ENCODE data around the gene MGAT2.

- TF ChIP-seq PATZ1 (CRISPR knock-in tag; IDR thresholded peaks at IDR 0.05; ENCODE audit: borderline replicate concordance) (no peak), ESRRG (CRISPR knock-in tag; IDR thresholded peaks at IDR 0.05) (no peak), ZNF565 (CRISPR knock-in tag; conservative IDR thresholded peaks at IDR 0.05; ENCODE audit: low read depth) (no peak), TCF4 (CRISPR knock-in tag; IDR thresholded peaks at IDR 0.05; ENCODE audit: borderline replicate concordance) (no peak), SNAI2 (CRISPR knock-in tag; IDR thresholded peaks at IDR 0.05) (no peak), ZFP3 (CRISPR knock-in tag; IDR thresholded peaks at IDR 0.05) (no peak), ZC3H10 (CRISPR knock-in tag; IDR thresholded peaks at IDR 0.05) (no peak), TSHZ2 (CRISPR knock-in tag; IDR thresholded peaks at IDR 0.05) (no peak)
Observed at GRCh38 chr14:49614196-49614595, 6.4 kb upstream of the MGAT2 start.
